ENCODE measurements around the gene KIAA1217. TPM values are rescaled to one million over a fixed set of nuclear protein-coding genes. Genes with fewer than 3 reads are reported as not detected.
"Not testable (repeated sequence)": the region's sequence is repeated elsewhere in the genome, so short reads cannot be mapped to it uniquely, and the experiment has no call there.

The KIAA1217 gene
- total and polyA plus RNA-seq, 7 experiments from 2014 or later: 0.03 to 2.1 (median 0.15) TPM; not detected in 4

DNA sequence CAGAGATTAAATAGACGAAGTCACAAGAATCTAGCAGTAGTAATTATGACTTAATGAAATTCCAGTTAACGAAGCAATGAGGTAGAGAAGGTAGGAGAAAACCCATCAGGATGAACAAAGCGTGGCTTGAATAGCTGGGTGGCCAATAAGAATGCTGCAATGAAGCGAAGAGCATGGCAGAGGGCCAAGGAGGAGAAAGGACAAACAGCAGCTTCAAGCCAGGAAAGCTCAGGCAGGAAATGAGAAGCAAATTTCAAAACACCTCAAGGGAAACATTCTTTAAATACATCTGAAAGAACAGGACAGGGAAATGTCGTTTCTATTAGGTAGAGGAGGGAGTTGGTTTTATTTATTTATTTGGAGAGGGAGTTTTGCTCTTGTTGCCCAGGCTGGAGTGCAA lies 122.5 kb downstream of the KIAA1217 start:
- no peak overlapping the region for H3K4me3 Mint-ChIP-seq
- no peak overlapping the region for H3K27ac ChIP-seq (ENCODE audit: low read depth, low read length)
- no peak overlapping the region for H3K27ac Mint-ChIP-seq
- H3K27me3 ChIP-seq (ENCODE audit: control insufficient read depth in 2 of 2, insufficient read depth in 2 of 2, low read length in 2 of 2): no peaks in the 10 kb centered on the region
- POLR2A ChIA-PET: no interaction called here
- H3K4me1 Mint-ChIP-seq: peaks cover 0 to 1% (median 0%) of the 10 kb centered on the region in 7 donors
- peaks cover 0 to 6% (median 4%) of the 10 kb centered on the region in 5 donors for H3K27me3 Mint-ChIP-seq
- H3K36me3 ChIP-seq (ENCODE audit: control insufficient read depth in 2 of 3, insufficient read depth in 3 of 3, low read length in 3 of 3): no peaks in the 10 kb centered on the region
- H3K4me3 ChIP-seq (ENCODE audit: low read length): no peak overlapping the region
- ATAC-seq (no peak), DNase-seq (no peak)
- CTCF ChIA-PET: no interaction called here
- H3K9me3 Mint-ChIP-seq: peaks cover 0 to 24% (median 3%) of the 10 kb centered on the region in 11 donors
- H3K4me1 ChIP-seq (ENCODE audit: control insufficient read depth in 2 of 2, insufficient read depth in 2 of 2, low read length in 2 of 2): no peaks in the 10 kb centered on the region
- peaks cover 0 to 11% (median 0%) of the 10 kb centered on the region in 3 experiments for H3K9me3 ChIP-seq (ENCODE audit: control insufficient read depth in 2 of 3, low read length in 3 of 3)
- intact Hi-C loops (cut with micrococcal nuclease): no loop called here
- H3K36me3 Mint-ChIP-seq: peaks cover 0 to 5% (median 0%) of the 10 kb centered on the region in 5 donors

- Mint-ChIP-seq H3K4me1 (peaks cover 0 to 1% (median 0%) of the 10 kb centered on the region in 7 donors), H3K27me3 (peaks cover 0 to 8% (median 6%) of the 10 kb centered on the region in 5 donors), H3K36me3 (no peaks in the 10 kb centered on the region), H3K9me3 (peaks cover 0 to 8% (median 0%) of the 10 kb centered on the region in 11 donors), H3K4me3 (no peak overlapping the region), H3K27ac (no peak overlapping the region)
- ATAC-seq (no peak), DNase-seq (no peak)
- intact Hi-C loops (cut with micrococcal nuclease): no loop called here
- H3K27me3 ChIP-seq (ENCODE audit: control insufficient read depth in 2 of 2, insufficient read depth in 2 of 2, low read length in 2 of 2): no peaks in the 10 kb centered on the region
- no peaks in the 10 kb centered on the region for H3K4me1 ChIP-seq (ENCODE audit: control insufficient read depth in 2 of 2, insufficient read depth in 2 of 2, low read length in 2 of 2)
- ChIA-PET CTCF (no interaction called here), POLR2A (no interaction called here)
- no peak overlapping the region for H3K4me3 ChIP-seq (ENCODE audit: low read length)
- H3K9me3 ChIP-seq (ENCODE audit: control insufficient read depth in 2 of 3, low read length in 3 of 3): no peaks in the 10 kb centered on the region
- no peaks in the 10 kb centered on the region for H3K36me3 ChIP-seq (ENCODE audit: control insufficient read depth in 2 of 3, insufficient read depth in 3 of 3, low read length in 3 of 3)
- no peak overlapping the region for H3K27ac ChIP-seq (ENCODE audit: low read depth, low read length)
Observed at GRCh38 chr10:24333736-24334135, 124.8 kb downstream of the KIAA1217 start.

- H3K9me3 Mint-ChIP-seq: peaks cover 0 to 8% (median 0%) of the 10 kb centered on the region in 11 donors
- peaks cover 0 to 1% (median 0%) of the 10 kb centered on the region in 7 donors for H3K4me1 Mint-ChIP-seq
- CTCF ChIA-PET: no interaction called here
- no peaks in the 10 kb centered on the region for H3K36me3 ChIP-seq (ENCODE audit: control insufficient read depth in 2 of 3, insufficient read depth in 3 of 3, low read length in 3 of 3)
- no peak overlapping the region for H3K4me3 ChIP-seq (ENCODE audit: low read length)
- POLR2A ChIA-PET: no interaction called here
- ATAC-seq: no peak
- intact Hi-C loops (cut with micrococcal nuclease): no loop called here
- H3K4me1 ChIP-seq (ENCODE audit: control insufficient read depth in 2 of 2, insufficient read depth in 2 of 2, low read length in 2 of 2): no peaks in the 10 kb centered on the region
- H3K27ac ChIP-seq (ENCODE audit: low read depth, low read length): no peak overlapping the region
- H3K36me3 Mint-ChIP-seq: no peaks in the 10 kb centered on the region
- H3K9me3 ChIP-seq (ENCODE audit: control insufficient read depth in 2 of 3, low read length in 3 of 3): no peaks in the 10 kb centered on the region
- H3K27ac Mint-ChIP-seq: no peak overlapping the region
- H3K27me3 ChIP-seq (ENCODE audit: control insufficient read depth in 2 of 2, insufficient read depth in 2 of 2, low read length in 2 of 2): no peaks in the 10 kb centered on the region
- H3K4me3 Mint-ChIP-seq: no peak overlapping the region
- DNase-seq: no peak
- H3K27me3 Mint-ChIP-seq: peaks cover 0 to 8% (median 6%) of the 10 kb centered on the region in 5 donors
Observed at GRCh38 chr10:24334279-24334939, 125.5 kb downstream of the KIAA1217 start.

DNA sequence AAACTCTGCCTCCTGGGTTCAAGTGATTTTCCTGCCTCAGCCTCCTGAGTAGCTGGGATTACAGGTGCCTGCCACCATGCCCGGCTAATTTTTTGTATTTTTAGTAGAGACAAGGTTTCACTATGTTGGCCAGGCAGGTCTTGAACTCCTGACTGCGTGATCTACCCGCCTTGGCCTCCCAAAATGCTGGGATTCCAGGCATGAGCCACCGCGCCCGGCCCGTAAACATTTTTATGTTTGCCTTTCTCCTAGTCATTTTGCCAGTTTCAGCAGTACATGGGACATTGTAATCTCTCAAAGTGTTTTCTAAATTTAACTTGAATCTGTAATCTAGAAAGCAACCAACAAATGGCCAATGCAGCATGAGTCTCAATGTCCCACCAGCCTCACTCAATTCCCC lies 128.8 kb downstream of the KIAA1217 start:
- H3K27me3 Mint-ChIP-seq; H3K27me3 ChIP-seq (ENCODE audit: control insufficient read depth in 2 of 2, insufficient read depth in 2 of 2, low read length in 2 of 2); H3K4me3 Mint-ChIP-seq; H3K4me1 Mint-ChIP-seq; H3K9me3 Mint-ChIP-seq; H3K9me3 ChIP-seq (ENCODE audit: control insufficient read depth in 2 of 3, low read length in 3 of 3); DNase-seq; ATAC-seq; H3K27ac ChIP-seq (ENCODE audit: low read depth, low read length); POLR2A ChIA-PET; H3K27ac Mint-ChIP-seq; H3K4me3 ChIP-seq (ENCODE audit: low read length); H3K36me3 ChIP-seq (ENCODE audit: control insufficient read depth in 2 of 3, insufficient read depth in 3 of 3, low read length in 3 of 3); intact Hi-C loops (cut with micrococcal nuclease); H3K4me1 ChIP-seq (ENCODE audit: control insufficient read depth in 2 of 2, insufficient read depth in 2 of 2, low read length in 2 of 2); H3K36me3 Mint-ChIP-seq; CTCF ChIA-PET: not testable (repeated sequence)

- H3K4me1 Mint-ChIP-seq: no peaks in the 10 kb centered on the region
- no peaks in the 10 kb centered on the region for H3K9me3 ChIP-seq (ENCODE audit: control insufficient read depth in 2 of 3, low read length in 3 of 3)
- H3K4me1 ChIP-seq (ENCODE audit: control insufficient read depth in 2 of 2, insufficient read depth in 2 of 2, low read length in 2 of 2): no peaks in the 10 kb centered on the region
- H3K9me3 Mint-ChIP-seq: peaks cover 0 to 6% (median 0%) of the 10 kb centered on the region in 11 donors
- intact Hi-C loops (cut with micrococcal nuclease): no loop called here
- no peak overlapping the region for H3K4me3 ChIP-seq (ENCODE audit: low read length)
- ChIA-PET CTCF (no interaction called here), POLR2A (no interaction called here)
- ATAC-seq (no peak), DNase-seq (no peak)
- no peak overlapping the region for H3K27ac ChIP-seq (ENCODE audit: low read depth, low read length)
- H3K4me3 Mint-ChIP-seq: no peak overlapping the region
- H3K27me3 Mint-ChIP-seq: peaks cover 0 to 11% (median 11%) of the 10 kb centered on the region in 5 donors
- no peaks in the 10 kb centered on the region for H3K36me3 ChIP-seq (ENCODE audit: control insufficient read depth in 2 of 3, insufficient read depth in 3 of 3, low read length in 3 of 3)
- H3K27ac Mint-ChIP-seq: no peak overlapping the region
- H3K36me3 Mint-ChIP-seq: no peaks in the 10 kb centered on the region
- no peaks in the 10 kb centered on the region for H3K27me3 ChIP-seq (ENCODE audit: control insufficient read depth in 2 of 2, insufficient read depth in 2 of 2, low read length in 2 of 2)
Observed at GRCh38 chr10:24339387-24339786, 130.4 kb downstream of the KIAA1217 start.

DNA sequence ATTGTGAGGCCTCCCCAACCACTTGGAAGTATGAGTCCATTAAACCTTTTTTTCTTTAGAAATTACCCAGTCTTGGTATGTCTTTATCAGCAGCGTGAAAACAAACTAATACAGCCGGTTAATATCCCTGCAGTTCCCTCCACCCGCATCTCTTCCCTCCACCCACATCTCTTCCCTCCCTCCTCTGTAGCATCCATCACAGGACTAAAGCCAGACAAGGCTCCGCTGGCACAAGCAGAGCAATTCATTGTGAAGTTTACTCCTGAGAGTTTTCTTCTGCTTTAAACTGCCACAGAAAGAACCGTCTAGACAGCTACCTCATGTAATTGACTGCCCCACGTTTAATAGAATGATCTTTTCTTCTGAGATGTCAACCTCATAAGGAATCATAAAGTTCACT lies 131.5 kb downstream of the KIAA1217 start:
- H3K27ac ChIP-seq (ENCODE audit: low read depth, low read length): no peak overlapping the region
- Mint-ChIP-seq H3K27me3 (peaks cover 0 to 16% (median 11%) of the 10 kb centered on the region in 5 donors), H3K36me3 (no peaks in the 10 kb centered on the region), H3K4me1 (no peaks in the 10 kb centered on the region), H3K4me3 (no peak overlapping the region), H3K9me3 (peaks cover 0 to 6% (median 0%) of the 10 kb centered on the region in 11 donors), H3K27ac (no peak overlapping the region)
- no peaks in the 10 kb centered on the region for H3K4me1 ChIP-seq (ENCODE audit: control insufficient read depth in 2 of 2, insufficient read depth in 2 of 2, low read length in 2 of 2)
- H3K9me3 ChIP-seq (ENCODE audit: control insufficient read depth in 2 of 3, low read length in 3 of 3): no peaks in the 10 kb centered on the region
- no peaks in the 10 kb centered on the region for H3K36me3 ChIP-seq (ENCODE audit: control insufficient read depth in 2 of 3, insufficient read depth in 3 of 3, low read length in 3 of 3)
- ATAC-seq (no peak), DNase-seq (no peak)
- intact Hi-C loops (cut with micrococcal nuclease): no loop called here
- no peak overlapping the region for H3K4me3 ChIP-seq (ENCODE audit: low read length)
- CTCF ChIA-PET: no interaction called here
- POLR2A ChIA-PET: no interaction called here
- no peaks in the 10 kb centered on the region for H3K27me3 ChIP-seq (ENCODE audit: control insufficient read depth in 2 of 2, insufficient read depth in 2 of 2, low read length in 2 of 2)

DNA sequence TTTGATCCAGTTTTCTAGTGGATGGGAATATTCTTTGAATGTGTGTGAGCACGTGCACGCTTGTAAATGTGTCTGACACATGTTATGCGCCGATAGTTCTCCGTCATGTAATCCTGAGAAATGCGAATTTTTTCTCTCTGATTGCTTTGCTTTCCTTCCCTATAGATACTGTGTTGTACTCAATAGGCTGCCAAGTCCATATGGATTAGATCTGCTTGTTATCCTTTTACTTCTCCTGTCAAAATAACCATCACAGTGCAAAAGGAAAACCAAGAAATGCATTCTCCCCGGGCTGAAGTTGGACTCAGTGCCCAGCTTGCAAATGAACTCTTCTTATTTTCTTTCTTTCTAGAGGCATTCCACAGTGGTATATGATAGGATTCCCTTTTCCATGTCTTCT lies 131.9 kb downstream of the KIAA1217 start:
- intact Hi-C loops (cut with micrococcal nuclease): no loop called here
- Mint-ChIP-seq H3K4me1 (no peaks in the 10 kb centered on the region), H3K27ac (no peak overlapping the region), H3K36me3 (no peaks in the 10 kb centered on the region), H3K27me3 (peaks cover 0 to 16% (median 11%) of the 10 kb centered on the region in 5 donors), H3K4me3 (no peak overlapping the region), H3K9me3 (peaks cover 0 to 6% (median 0%) of the 10 kb centered on the region in 11 donors)
- Histone ChIP-seq H3K36me3 (ENCODE audit: control insufficient read depth in 2 of 3, insufficient read depth in 3 of 3, low read length in 3 of 3) (no peaks in the 10 kb centered on the region), H3K27ac (ENCODE audit: low read depth, low read length) (no peak overlapping the region), H3K9me3 (ENCODE audit: control insufficient read depth in 2 of 3, low read length in 3 of 3) (no peaks in the 10 kb centered on the region), H3K27me3 (ENCODE audit: control insufficient read depth in 2 of 2, insufficient read depth in 2 of 2, low read length in 2 of 2) (no peaks in the 10 kb centered on the region), H3K4me3 (ENCODE audit: low read length) (no peak overlapping the region), H3K4me1 (ENCODE audit: control insufficient read depth in 2 of 2, insufficient read depth in 2 of 2, low read length in 2 of 2) (no peaks in the 10 kb centered on the region)
- ChIA-PET CTCF (no interaction called here), POLR2A (no interaction called here)
- ATAC-seq (no peak), DNase-seq (no peak)
